Activated CD4-positive, CD25-positive, alpha-beta regulatory T cell treated with anti-CD3 and anti-CD28 coated beads, Interleukin-2, amount 50 U/mL, for 16 hours (primary cell): ENCODE data around the gene GMPPA.

ENCODE experiments used
- DNase-seq: peaks from one replicate; pipeline ENCODE4 v3.0.0-alpha.2; 2020; ENCODE audit warnings: low read depth, low spot score

Gene GMPPA

GRCh38 chr2:219467736-219468075 lies 31.0 kb upstream of the GMPPA start:
- DNase-seq: no peak

DNA sequence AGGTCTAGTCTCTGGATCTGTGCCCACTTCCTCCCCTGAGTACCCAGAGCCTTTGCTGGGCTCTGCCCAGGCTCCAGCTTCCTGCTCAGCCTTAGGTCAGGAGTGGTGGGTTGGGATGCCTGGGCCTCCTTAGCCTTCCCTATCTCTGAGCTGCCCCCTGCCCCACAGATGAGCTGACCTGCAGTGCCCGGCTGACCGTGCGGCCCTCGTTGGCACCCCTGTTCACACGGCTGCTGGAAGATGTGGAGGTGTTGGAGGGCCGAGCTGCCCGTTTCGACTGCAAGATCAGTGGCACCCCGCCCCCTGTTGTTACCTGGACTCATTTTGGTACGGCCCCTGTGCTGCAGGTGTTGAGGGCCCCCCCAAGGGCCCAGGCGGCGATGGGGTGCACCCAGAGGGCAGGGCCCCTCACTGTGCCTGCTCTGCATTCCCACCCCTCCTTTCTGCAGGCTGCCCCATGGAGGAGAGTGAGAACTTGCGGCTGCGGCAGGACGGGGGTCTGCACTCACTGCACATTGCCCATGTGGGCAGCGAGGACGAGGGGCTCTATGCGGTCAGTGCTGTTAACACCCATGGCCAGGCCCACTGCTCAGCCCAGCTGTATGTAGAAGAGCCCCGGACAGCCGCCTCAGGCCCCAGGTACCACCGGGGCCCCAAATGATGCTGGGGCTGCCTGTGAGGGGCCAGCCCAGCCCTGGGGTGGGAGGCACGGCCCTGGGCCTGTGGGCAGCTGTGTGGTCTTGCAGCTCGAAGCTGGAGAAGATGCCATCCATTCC lies 30.1 kb upstream of the GMPPA start:
- no peak for DNase-seq

DNA sequence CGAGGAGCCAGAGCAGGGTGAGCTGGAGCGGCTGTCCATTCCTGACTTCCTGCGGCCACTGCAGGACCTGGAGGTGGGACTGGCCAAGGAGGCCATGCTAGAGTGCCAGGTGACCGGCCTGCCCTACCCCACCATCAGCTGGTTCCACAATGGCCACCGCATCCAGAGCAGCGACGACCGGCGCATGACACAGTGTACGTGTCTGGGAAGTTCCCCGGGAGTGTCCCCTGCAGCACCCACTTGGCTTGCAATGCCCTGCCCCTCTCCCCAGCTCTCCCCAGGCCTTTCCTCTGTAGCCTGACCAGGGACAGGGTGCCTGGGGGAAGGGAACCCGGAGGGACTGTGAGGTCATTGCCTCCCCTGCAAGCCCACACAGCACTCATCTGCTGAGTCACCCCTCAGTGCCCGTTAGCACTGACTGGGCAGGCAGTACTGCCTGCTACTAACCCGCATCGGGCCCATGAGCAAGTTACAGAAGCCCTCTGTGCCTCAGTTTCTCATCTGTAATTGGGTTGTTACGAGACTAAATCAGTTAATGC lies 29.4 kb upstream of the GMPPA start:
- DNase-seq: no peak

DNA sequence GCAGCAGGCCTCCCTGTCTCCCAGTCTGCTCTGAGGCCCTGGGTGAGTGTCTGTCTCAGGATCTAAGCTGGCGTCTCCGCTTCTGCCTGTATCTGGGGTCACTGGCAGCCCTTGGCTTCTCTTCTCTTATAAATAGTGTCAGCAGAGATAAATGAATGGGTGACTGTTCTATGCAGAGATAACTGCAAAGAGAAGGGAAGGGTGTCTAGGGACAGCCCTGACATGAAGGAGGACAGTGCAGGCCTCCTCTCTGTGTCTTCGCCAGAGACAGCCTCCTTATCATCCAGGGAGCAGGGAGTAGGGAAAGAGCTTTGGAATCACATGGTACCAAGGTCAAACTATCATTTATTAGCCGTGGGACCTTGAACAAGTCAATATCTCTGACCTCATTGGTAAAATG lies 28.3 kb upstream of the GMPPA start:
- DNase-seq: no peak

GRCh38 chr2:219471476-219472371 lies 27.0 kb upstream of the GMPPA start:
- DNase-seq: no peak

- DNase-seq: no peak
Observed at GRCh38 chr2:219472629-219473187, 26.0 kb upstream of the GMPPA start.

DNA sequence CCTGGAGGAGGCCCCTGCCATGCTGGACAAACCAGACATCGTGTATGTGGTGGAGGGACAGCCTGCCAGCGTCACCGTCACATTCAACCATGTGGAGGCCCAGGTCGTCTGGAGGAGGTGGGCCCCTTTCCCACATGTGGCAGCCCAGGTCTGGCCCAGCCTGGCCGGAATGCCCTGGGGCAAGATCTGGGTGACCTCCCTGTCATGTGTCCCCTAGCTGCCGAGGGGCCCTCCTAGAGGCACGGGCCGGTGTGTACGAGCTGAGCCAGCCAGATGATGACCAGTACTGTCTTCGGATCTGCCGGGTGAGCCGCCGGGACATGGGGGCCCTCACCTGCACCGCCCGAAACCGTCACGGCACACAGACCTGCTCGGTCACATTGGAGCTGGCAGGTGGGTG lies 25.2 kb upstream of the GMPPA start:
- DNase-seq: no peak

DNA sequence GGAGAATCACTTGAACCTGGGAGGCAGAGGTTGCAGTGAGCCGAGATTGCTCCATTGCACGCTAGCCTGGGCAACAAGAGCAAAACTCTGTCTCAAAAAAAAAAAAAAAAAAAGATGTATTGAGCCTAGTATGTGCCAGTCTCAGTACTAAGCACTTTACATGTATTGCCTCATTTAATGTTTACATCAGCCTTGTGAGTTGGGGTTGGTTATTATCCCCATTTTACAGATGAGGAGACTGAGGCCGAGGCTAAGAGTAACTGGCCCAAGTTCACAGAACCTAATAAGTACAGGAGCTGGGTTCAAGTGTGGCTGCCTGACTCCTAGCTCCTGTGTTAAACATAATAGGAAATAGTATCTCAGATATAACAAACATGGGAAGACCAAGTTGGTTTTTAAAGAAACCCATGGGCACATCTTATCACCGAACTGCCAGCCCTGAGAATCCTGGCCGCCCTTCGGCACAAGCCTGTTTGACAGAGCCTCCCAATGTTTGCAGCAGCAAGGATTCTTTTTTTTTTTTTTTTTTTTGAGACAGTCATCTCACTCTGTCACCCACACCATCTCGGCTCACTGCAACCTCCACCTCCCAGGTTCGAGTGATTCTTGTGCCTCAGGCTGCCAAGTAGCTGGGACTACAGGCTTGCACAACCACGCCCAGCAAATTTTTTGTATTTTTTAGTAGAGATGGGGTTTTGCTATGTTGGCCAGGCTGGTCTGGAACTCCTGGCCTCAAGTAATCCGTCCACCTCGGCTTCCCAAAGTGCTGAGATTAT lies 24.2 kb upstream of the GMPPA start:
- DNase-seq: no peak

DNA sequence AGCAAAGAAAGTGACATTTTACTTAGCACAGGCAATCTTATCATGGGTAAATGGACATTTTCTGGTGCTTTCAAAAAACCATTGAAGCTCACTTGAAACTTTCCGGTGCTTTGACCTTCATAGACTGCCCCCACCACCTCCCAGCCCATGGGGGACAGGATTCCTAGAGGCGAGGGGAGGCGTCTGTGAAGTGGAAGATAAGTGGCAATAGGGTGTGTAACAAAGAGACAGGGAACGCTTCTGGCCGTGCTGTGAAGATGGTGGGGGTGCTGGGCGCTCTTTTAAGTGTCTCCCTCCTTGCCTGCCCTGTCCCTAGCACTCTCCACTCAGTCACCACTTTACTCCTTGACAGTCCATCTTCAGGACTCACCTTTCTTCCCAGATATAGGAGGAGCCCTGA lies 23.4 kb upstream of the GMPPA start:
- no peak for DNase-seq

- DNase-seq: no peak
Observed at GRCh38 chr2:219475697-219476651, 22.7 kb upstream of the GMPPA start.

- DNase-seq: no peak
Observed at GRCh38 chr2:219476652-219477151, 22.0 kb upstream of the GMPPA start.

DNA sequence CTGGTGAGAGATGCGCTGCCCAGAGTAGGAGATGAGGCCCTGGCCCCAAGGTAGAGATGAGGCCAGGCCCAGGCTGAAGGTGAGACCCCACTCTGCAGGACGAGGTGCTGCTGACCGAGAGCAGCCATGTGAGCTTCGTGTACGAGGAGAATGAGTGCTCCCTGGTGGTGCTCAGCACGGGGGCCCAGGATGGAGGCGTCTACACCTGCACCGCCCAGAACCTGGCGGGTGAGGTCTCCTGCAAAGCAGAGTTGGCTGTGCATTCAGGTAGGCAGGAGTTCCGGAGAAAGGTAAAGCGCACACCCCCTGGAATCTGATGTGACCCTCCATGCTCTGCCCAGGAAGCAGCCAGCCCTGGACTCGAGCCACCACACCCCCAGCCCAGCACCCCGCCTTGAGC lies 21.5 kb upstream of the GMPPA start:
- no peak for DNase-seq

- no peak for DNase-seq
Observed at GRCh38 chr2:219477815-219478214, 20.9 kb upstream of the GMPPA start.

DNA sequence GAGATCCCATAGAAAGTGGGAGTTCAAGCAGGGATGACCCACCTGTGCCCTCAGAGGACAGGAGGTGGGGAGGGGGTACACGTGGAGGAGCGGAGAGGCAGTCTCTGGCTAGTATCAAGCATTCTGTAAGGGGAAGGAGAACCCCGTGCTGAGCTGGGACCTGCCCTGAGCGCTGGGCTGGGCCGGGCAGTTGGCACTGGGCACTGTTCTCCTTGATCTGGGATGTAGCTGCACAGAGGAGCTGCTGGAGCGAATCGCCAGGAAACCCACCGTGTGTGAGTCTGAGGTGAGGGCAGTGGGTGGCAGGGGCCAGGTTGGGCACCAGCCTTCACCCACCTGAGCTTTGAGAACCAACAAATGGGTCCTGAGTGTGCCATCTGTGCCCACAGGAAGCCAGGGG lies 19.8 kb upstream of the GMPPA start:
- no peak for DNase-seq

- no peak for DNase-seq
Observed at GRCh38 chr2:219480004-219480403, 18.7 kb upstream of the GMPPA start.

- DNase-seq: no peak
Observed at GRCh38 chr2:219482674-219483405, 15.9 kb upstream of the GMPPA start.

GRCh38 chr2:219483451-219484342 lies 15.0 kb upstream of the GMPPA start:
- no peak for DNase-seq

DNA sequence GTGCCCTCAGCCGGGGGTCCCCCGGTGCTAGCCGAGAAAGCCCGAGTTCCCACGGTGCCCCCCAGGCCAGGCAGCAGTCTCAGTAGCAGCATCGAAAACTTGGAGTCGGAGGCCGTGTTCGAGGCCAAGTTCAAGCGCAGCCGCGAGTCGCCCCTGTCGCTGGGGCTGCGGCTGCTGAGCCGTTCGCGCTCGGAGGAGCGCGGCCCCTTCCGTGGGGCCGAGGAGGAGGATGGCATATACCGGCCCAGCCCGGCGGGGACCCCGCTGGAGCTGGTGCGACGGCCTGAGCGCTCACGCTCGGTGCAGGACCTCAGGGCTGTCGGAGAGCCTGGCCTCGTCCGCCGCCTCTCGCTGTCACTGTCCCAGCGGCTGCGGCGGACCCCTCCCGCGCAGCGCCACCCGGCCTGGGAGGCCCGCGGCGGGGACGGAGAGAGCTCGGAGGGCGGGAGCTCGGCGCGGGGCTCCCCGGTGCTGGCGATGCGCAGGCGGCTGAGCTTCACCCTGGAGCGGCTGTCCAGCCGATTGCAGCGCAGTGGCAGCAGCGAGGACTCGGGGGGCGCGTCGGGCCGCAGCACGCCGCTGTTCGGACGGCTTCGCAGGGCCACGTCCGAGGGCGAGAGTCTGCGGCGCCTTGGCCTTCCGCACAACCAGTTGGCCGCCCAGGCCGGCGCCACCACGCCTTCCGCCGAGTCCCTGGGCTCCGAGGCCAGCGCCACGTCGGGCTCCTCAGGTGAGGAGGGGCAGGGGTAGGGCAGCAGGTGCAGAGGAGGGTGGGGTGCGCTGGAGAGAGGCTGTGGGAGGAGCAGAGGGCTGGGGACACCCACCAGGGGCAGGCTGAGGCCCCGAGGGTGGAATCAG lies 14.1 kb upstream of the GMPPA start:
- no peak for DNase-seq
